ACC112 (cell line): Measurements from ENCODE around the gene FNDC10.

Experiments
- H2AFZ ChIP-seq: fragments of 200-600 bp; sonication (generic); one replicate; pipeline ENCODE4 v1.6.0; 2017; ENCODE audit warnings: antibody characterized with exemption, low read length; ENCODE audit not compliant: unreplicated experiment
- H3K27ac ChIP-seq: fragments of 200-600 bp; sonication (generic); 2 replicates; pipeline ENCODE4 v1.5.1; 2014; ENCODE audit warnings: low read depth, mild to moderate bottlenecking, antibody characterized with exemption, low read length, moderate library complexity
- H3K27me3 ChIP-seq: fragments of 200-600 bp; sonication (generic); 2 replicates; pipeline ENCODE4 v1.6.1; 2014; ENCODE audit warnings: mild to moderate bottlenecking, antibody characterized with exemption, low read length, moderate library complexity, mixed read lengths; ENCODE audit not compliant: insufficient read depth
- H3K36me3 ChIP-seq: fragments of 200-600 bp; sonication (generic); 2 replicates; pipeline ENCODE4 v1.6.1; 2016; ENCODE audit warnings: mild to moderate bottlenecking, antibody characterized with exemption, low read length, moderate library complexity, mixed read lengths; ENCODE audit not compliant: insufficient read depth
- H3K4me1 ChIP-seq: fragments of 200-600 bp; sonication (generic); one replicate; pipeline ENCODE4 v1.6.1; 2016; ENCODE audit warnings: low read length, mixed read lengths; ENCODE audit not compliant: insufficient read depth, unreplicated experiment, control insufficient read depth
- H3K4me3 ChIP-seq: fragments of 200-600 bp; sonication (generic); 2 replicates; pipeline ENCODE4 v1.5.1; 2014; ENCODE audit warnings: mild to moderate bottlenecking, low read depth, low read length
- H3K79me2 ChIP-seq: fragments of 200-600 bp; sonication (generic); one replicate; pipeline ENCODE4 v1.6.0; 2016; ENCODE audit warnings: low read length; ENCODE audit not compliant: control insufficient read depth, unreplicated experiment, insufficient read depth

Gene FNDC10

GRCh38 chr1:1550591-1551432 lies 49.1 kb downstream of the FNDC10 start:
- H3K27ac ChIP-seq, result no peak overlapping the region
- peaks cover 9% of the 10 kb centered on the region for H3K79me2 ChIP-seq
- H2AFZ ChIP-seq, result no peak overlapping the region
- H3K36me3 ChIP-seq, result no peaks in the 10 kb centered on the region
- H3K27me3 ChIP-seq, result no peaks in the 10 kb centered on the region
- H3K4me3 ChIP-seq, result no peak overlapping the region
- peaks cover 11% of the 10 kb centered on the region for H3K4me1 ChIP-seq

GRCh38 chr1:1550087-1550486 lies 49.8 kb downstream of the FNDC10 start:
- Histone ChIP-seq H3K27me3 (no peaks in the 10 kb centered on the region), H3K79me2 (peaks cover 9% of the 10 kb centered on the region), H3K27ac (no peak overlapping the region), H3K4me1 (peaks cover 7% of the 10 kb centered on the region), H3K4me3 (no peak overlapping the region), H2AFZ (no peak overlapping the region), H3K36me3 (no peaks in the 10 kb centered on the region)

GRCh38 chr1:1548591-1548990 lies 51.3 kb downstream of the FNDC10 start:
- H3K36me3 ChIP-seq, result no peaks in the 10 kb centered on the region
- peaks cover 4% of the 10 kb centered on the region for H3K79me2 ChIP-seq
- H3K4me3 ChIP-seq, result no peak overlapping the region
- no peaks in the 10 kb centered on the region for H3K27me3 ChIP-seq
- H3K4me1 ChIP-seq, result no peaks in the 10 kb centered on the region
- no peak overlapping the region for H2AFZ ChIP-seq
- no peak overlapping the region for H3K27ac ChIP-seq
